Activated naive CD8-positive, alpha-beta T cell treated with anti-CD3 and anti-CD28 coated beads for 36 hours (primary cell): ENCODE data around the gene LRRC4C. TPM values are rescaled to one million over a fixed set of nuclear protein-coding genes. Genes with fewer than 3 reads are reported as not detected.

ENCODE experiments used
- DNase-seq: peaks from one replicate; pipeline ENCODE4 v3.0.0; 2021
- H3K27ac Mint-ChIP-seq: one replicate; pipeline ENCODE4 v1.8.0; 2022; ENCODE audit warnings: mild to moderate bottlenecking, moderate library complexity, mixed read lengths
- H3K27me3 Mint-ChIP-seq: one replicate; pipeline ENCODE4 v1.8.0; 2022; ENCODE audit warnings: mild to moderate bottlenecking, mixed read lengths
- H3K36me3 Mint-ChIP-seq: one replicate; pipeline ENCODE4 v1.8.0; 2021; ENCODE audit warnings: mild to moderate bottlenecking, mixed read lengths
- H3K4me1 Mint-ChIP-seq: one replicate; pipeline ENCODE4 v1.8.0; 2021; ENCODE audit warnings: mixed read lengths
- H3K4me3 Mint-ChIP-seq: one replicate; pipeline ENCODE4 v1.8.0; 2022; ENCODE audit warnings: mild to moderate bottlenecking, moderate library complexity, mixed read lengths
- H3K9me3 Mint-ChIP-seq: one replicate; pipeline ENCODE4 v1.8.0; 2022; ENCODE audit warnings: mixed read lengths
- total RNA-seq, 2 experiments: library from RNA; stranded (reverse); gene quantifications; one replicate each; pipeline ENCODE4 v1.2.3, GENCODE V29; 2021

Gene LRRC4C
- total RNA-seq, 2 experiments from 2014 or later: not detected

- Mint-ChIP-seq H3K9me3 (peaks cover 1% of the 10 kb centered on the region), H3K27ac (no peak overlapping the region), H3K4me3 (no peak overlapping the region), H3K4me1 (no peaks in the 10 kb centered on the region), H3K36me3 (no peaks in the 10 kb centered on the region), H3K27me3 (no peaks in the 10 kb centered on the region)
- no peak for DNase-seq
These were observed 64.8 kb downstream of the LRRC4C start for GRCh38 chr11:41394521-41395195.

GRCh38 chr11:41392596-41392995 lies 66.9 kb downstream of the LRRC4C start:
- Mint-ChIP-seq H3K4me1 (no peaks in the 10 kb centered on the region), H3K36me3 (no peaks in the 10 kb centered on the region)

GRCh38 chr11:41389623-41390130 lies 69.8 kb downstream of the LRRC4C start:
- H3K27ac Mint-ChIP-seq: no peak overlapping the region
- H3K36me3 Mint-ChIP-seq: no peaks in the 10 kb centered on the region
- no peaks in the 10 kb centered on the region for H3K4me1 Mint-ChIP-seq
- H3K4me3 Mint-ChIP-seq: no peak overlapping the region
- H3K9me3 Mint-ChIP-seq: peaks cover 2% of the 10 kb centered on the region
- H3K27me3 Mint-ChIP-seq: no peaks in the 10 kb centered on the region
- no peak for DNase-seq

More at GRCh38 chr11:41392596-41392995, 66.9 kb downstream of the LRRC4C start:
- no peak for DNase-seq
- Mint-ChIP-seq H3K9me3 (peaks cover 1% of the 10 kb centered on the region), H3K4me3 (no peak overlapping the region), H3K27ac (no peak overlapping the region), H3K27me3 (no peaks in the 10 kb centered on the region)

- no peak overlapping the region for H3K27ac Mint-ChIP-seq
- H3K27me3 Mint-ChIP-seq: no peaks in the 10 kb centered on the region
These were observed 75.1 kb downstream of the LRRC4C start for GRCh38 chr11:41384329-41384728.

GRCh38 chr11:41383768-41384167 lies 75.7 kb downstream of the LRRC4C start:
- Mint-ChIP-seq H3K4me3 (no peak overlapping the region), H3K4me1 (no peaks in the 10 kb centered on the region), H3K27me3 (no peaks in the 10 kb centered on the region), H3K9me3 (peaks cover 2% of the 10 kb centered on the region), H3K27ac (no peak overlapping the region), H3K36me3 (no peaks in the 10 kb centered on the region)
- DNase-seq: no peak

More at GRCh38 chr11:41384329-41384728, 75.1 kb downstream of the LRRC4C start:
- no peak for DNase-seq
- H3K36me3 Mint-ChIP-seq: no peaks in the 10 kb centered on the region
- no peak overlapping the region for H3K4me3 Mint-ChIP-seq
- no peaks in the 10 kb centered on the region for H3K4me1 Mint-ChIP-seq
- H3K9me3 Mint-ChIP-seq: peaks cover 2% of the 10 kb centered on the region

- H3K27me3 Mint-ChIP-seq: no peaks in the 10 kb centered on the region
- no peak overlapping the region for H3K27ac Mint-ChIP-seq
- H3K9me3 Mint-ChIP-seq: peaks cover 2% of the 10 kb centered on the region
- H3K36me3 Mint-ChIP-seq: no peaks in the 10 kb centered on the region
- H3K4me1 Mint-ChIP-seq: no peaks in the 10 kb centered on the region
- H3K4me3 Mint-ChIP-seq: no peak overlapping the region
- no peak for DNase-seq
These were observed 76.5 kb downstream of the LRRC4C start for GRCh38 chr11:41382927-41383326.

DNA sequence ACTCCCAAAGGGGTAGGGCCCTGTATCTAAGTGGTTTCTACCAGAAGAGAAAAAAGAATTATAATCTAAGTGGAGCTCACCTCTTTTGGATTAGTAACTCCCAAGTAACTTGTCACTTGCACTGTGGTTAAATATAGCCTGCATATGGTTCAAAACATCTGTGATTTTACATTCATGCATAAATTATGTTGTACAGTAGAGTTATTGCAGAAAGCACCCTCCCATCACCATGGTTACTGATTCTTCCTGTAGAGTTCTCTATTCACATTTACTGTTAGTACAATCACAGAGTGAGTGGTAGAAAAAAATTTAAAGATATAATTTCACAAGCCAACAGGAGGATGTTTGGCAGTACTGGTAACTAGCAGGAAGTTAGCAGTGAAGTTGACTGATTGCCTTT lies 80.4 kb downstream of the LRRC4C start:
- no peak for DNase-seq
- Mint-ChIP-seq H3K27ac (no peak overlapping the region), H3K4me1 (no peaks in the 10 kb centered on the region), H3K4me3 (no peak overlapping the region), H3K9me3 (no peaks in the 10 kb centered on the region), H3K36me3 (no peaks in the 10 kb centered on the region), H3K27me3 (no peaks in the 10 kb centered on the region)

- no peaks in the 10 kb centered on the region for H3K9me3 Mint-ChIP-seq
- H3K27ac Mint-ChIP-seq: no peak overlapping the region
- DNase-seq: no peak
- no peaks in the 10 kb centered on the region for H3K27me3 Mint-ChIP-seq
- H3K4me1 Mint-ChIP-seq: no peaks in the 10 kb centered on the region
- no peaks in the 10 kb centered on the region for H3K36me3 Mint-ChIP-seq
- H3K4me3 Mint-ChIP-seq: no peak overlapping the region
These were observed 81.6 kb downstream of the LRRC4C start for GRCh38 chr11:41377709-41378394.

DNA sequence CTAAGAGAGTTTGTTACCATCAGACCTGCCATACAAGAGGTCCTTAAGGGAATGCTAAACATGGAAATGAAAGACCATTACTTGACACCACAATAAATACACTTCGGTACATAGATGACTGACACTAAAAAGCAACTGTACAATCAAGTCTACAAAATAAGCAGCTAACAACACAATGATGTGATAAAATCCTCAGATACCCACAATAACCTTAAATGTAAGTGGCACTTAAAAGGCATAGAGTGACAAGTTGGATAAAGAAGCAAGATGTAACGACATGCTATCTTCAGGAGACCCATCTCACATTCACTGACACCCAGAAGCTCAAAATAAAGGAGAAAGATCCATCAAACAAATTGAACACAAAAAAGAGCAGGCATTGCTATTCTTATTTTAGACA lies 107.6 kb downstream of the LRRC4C start:
- H3K27ac Mint-ChIP-seq: no peak overlapping the region
- H3K9me3 Mint-ChIP-seq: peaks cover 9% of the 10 kb centered on the region
- no peak overlapping the region for H3K4me3 Mint-ChIP-seq
- no peak for DNase-seq
- H3K27me3 Mint-ChIP-seq: no peaks in the 10 kb centered on the region
- H3K36me3 Mint-ChIP-seq: no peaks in the 10 kb centered on the region
- H3K4me1 Mint-ChIP-seq: no peaks in the 10 kb centered on the region

- no peaks in the 10 kb centered on the region for H3K4me1 Mint-ChIP-seq
- H3K27me3 Mint-ChIP-seq: no peaks in the 10 kb centered on the region
- DNase-seq: no peak
These were observed 113.4 kb downstream of the LRRC4C start for GRCh38 chr11:41346042-41346441.

DNA sequence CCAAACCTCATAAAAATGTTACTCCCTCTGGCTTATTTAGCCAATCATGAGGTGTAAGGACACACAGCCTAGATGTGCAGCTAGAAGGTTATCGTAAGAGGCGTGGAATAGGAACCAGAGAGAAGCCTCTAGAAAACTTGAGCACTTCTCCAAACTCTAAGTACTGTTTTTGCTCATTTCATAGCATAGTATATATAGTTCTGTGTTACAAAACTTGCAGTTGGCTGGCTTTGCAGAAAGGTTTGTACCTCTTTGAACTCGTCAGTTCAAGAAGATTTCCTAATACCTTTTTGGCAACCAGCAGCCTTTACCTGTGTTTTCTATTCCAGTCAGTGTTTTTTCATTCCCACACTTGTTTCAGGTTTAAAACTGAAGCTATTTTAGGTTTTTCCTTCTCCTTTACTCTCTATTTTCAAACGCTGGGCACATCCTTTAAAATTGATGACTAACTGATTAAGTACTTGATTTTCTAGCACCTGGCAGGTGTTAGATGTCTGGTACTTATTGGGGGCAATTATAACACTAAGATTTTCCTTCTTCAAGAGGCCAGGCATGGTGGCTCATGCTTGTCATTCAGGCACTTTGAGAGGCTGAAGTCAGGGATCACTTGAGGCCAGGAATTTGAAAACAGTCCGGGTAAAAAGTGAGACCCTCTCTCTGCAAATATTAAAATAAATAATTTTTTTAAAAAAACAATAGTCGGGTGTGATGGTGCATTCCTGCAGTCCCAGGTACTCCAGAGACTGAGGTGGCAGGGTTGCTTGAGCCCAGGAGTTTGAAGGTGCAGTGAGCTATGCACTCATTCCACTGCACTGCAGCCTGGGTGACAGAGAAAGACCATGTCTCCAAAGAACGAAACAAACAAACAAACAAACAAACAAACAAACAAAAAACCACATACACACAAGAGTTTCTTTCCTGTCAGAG lies 125.2 kb downstream of the LRRC4C start:
- Mint-ChIP-seq H3K27ac (no peak overlapping the region), H3K4me1 (no peaks in the 10 kb centered on the region), H3K27me3 (no peaks in the 10 kb centered on the region), H3K9me3 (peaks cover 5% of the 10 kb centered on the region), H3K4me3 (no peak overlapping the region), H3K36me3 (no peaks in the 10 kb centered on the region)
- DNase-seq: no peak

More at GRCh38 chr11:41346042-41346441, 113.4 kb downstream of the LRRC4C start:
- peaks cover 3% of the 10 kb centered on the region for H3K9me3 Mint-ChIP-seq
- H3K27ac Mint-ChIP-seq: no peak overlapping the region
- H3K36me3 Mint-ChIP-seq: no peaks in the 10 kb centered on the region
- H3K4me3 Mint-ChIP-seq: no peak overlapping the region

- peaks cover 10% of the 10 kb centered on the region for H3K9me3 Mint-ChIP-seq
- no peaks in the 10 kb centered on the region for H3K27me3 Mint-ChIP-seq
- H3K4me3 Mint-ChIP-seq: no peak overlapping the region
- H3K4me1 Mint-ChIP-seq: no peaks in the 10 kb centered on the region
- H3K36me3 Mint-ChIP-seq: no peaks in the 10 kb centered on the region
- no peak for DNase-seq
- H3K27ac Mint-ChIP-seq: no peak overlapping the region
These were observed 126.1 kb downstream of the LRRC4C start for GRCh38 chr11:41333357-41333756.

DNA sequence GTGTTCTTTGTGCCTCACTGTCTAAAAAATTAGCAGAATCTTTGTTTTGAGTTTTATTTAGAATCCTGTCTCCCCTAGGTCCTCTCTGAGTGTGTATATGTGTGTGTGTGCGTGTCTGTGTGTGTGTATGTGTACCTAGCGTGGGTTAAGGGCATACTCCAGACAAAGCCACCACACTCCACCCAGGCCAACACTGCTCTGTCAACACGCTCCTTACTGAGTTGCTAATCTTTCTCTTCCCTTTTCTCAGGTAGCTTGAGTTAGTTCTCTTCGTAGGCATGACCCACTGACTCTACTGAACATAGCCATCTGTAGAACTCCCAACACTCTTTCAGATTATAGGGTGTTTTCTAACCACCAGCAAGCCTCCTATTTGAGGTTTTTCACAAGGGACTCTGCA lies 131.1 kb downstream of the LRRC4C start:
- Mint-ChIP-seq H3K4me3 (no peak overlapping the region), H3K36me3 (no peaks in the 10 kb centered on the region), H3K9me3 (peaks cover 7% of the 10 kb centered on the region), H3K27ac (no peak overlapping the region), H3K4me1 (no peaks in the 10 kb centered on the region), H3K27me3 (no peaks in the 10 kb centered on the region)
- no peak for DNase-seq

GRCh38 chr11:41323446-41323845 lies 136.0 kb downstream of the LRRC4C start:
- peaks cover 3% of the 10 kb centered on the region for H3K9me3 Mint-ChIP-seq
- H3K27me3 Mint-ChIP-seq: no peaks in the 10 kb centered on the region
- no peaks in the 10 kb centered on the region for H3K4me1 Mint-ChIP-seq
- no peak overlapping the region for H3K4me3 Mint-ChIP-seq
- no peak overlapping the region for H3K27ac Mint-ChIP-seq
- no peaks in the 10 kb centered on the region for H3K36me3 Mint-ChIP-seq
- DNase-seq: no peak

GRCh38 chr11:41320653-41321052 lies 138.8 kb downstream of the LRRC4C start:
- H3K36me3 Mint-ChIP-seq: no peaks in the 10 kb centered on the region
- H3K4me3 Mint-ChIP-seq: no peak overlapping the region
- no peaks in the 10 kb centered on the region for H3K27me3 Mint-ChIP-seq
- H3K4me1 Mint-ChIP-seq: no peaks in the 10 kb centered on the region
- no peaks in the 10 kb centered on the region for H3K9me3 Mint-ChIP-seq
- H3K27ac Mint-ChIP-seq: no peak overlapping the region
- no peak for DNase-seq
